B cell (primary cell): ENCODE results near the gene WDR90. TPM values are rescaled to one million over a fixed set of nuclear protein-coding genes. Genes with fewer than 3 reads are reported as not detected.

Experiments used
- ATAC-seq: fragments of 200-7000 bp; cut with Tn5 transposase; one replicate; pipeline ENCODE4 v1.10.0; 2021; ENCODE audit warnings: low read depth, mild to moderate bottlenecking, moderate number of reproducible peaks, moderate library complexity
- CTCF ChIA-PET: fragments of 350-600 bp; sonication (Branson Sonifier 250); formaldehyde crosslinking; loops from one replicate; lab custom pipeline; 2021; ENCODE audit warnings: antibody characterized with exemption, inconsistent platforms; lab: Charles Lee
- POLR2A ChIA-PET: fragments of 350-600 bp; sonication (Branson Sonifier 250); formaldehyde crosslinking; loops from one replicate; lab custom pipeline; 2021; ENCODE audit warnings: antibody characterized with exemption; lab: Charles Lee
- DNase-seq: peaks from one replicate; pipeline ENCODE4 v3.0.0; 2013
- H2AFZ ChIP-seq: 2 replicates; pipeline ENCODE4 v1.6.1; 2012; ENCODE audit warnings: mild to moderate bottlenecking, low read depth, low read length; ENCODE audit not compliant: insufficient read depth, poor library complexity, severe bottlenecking
- H3K27ac ChIP-seq, 2 donors: 1 replicate in 1 of 2; 2 replicates in 1 of 2; pipeline ENCODE4 v1.5.1; 2012 to 2013; ENCODE audit warnings: low read length in 2 of 2, mild to moderate bottlenecking in 2 of 2, moderate library complexity in 1 of 2
- H3K27me3 ChIP-seq, 4 experiments: fragments of 200-600 bp in 1 of 4; sonication (generic) in 1 of 4; replicated peaks in 1 of 4; 1 replicate in 2 of 4; 2 replicates in 2 of 4; pipeline versions ENCODE4 v1.6.1 to v1.7.0; 2013 to 2016; ENCODE audit warnings: low read length in 3 of 4, mild to moderate bottlenecking in 2 of 4, mixed read lengths in 1 of 4, moderate library complexity in 1 of 4; ENCODE audit not compliant: insufficient read depth in 4 of 4, control insufficient read depth in 3 of 4; ENCODE audit errors: control extremely low read depth in 1 of 4
- H3K36me3 ChIP-seq, 2 experiments: replicated peaks in 1 of 2; 1 replicate in 1 of 2; 2 replicates in 1 of 2; pipeline versions ENCODE4 v1.6.1 to v1.7.1; 2013; ENCODE audit warnings: low read length in 1 of 2; ENCODE audit not compliant: insufficient read depth in 2 of 2, control insufficient read depth in 1 of 2; ENCODE audit errors: control extremely low read depth in 1 of 2, extremely low read depth in 1 of 2
- H3K4me1 ChIP-seq, 2 donors: fragments of 200-600 bp in 1 of 2; sonication (generic) in 1 of 2; 1 replicate in 1 of 2; 2 replicates in 1 of 2; pipeline versions ENCODE4 v1.5.1 to v1.6.1; 2013 to 2017; ENCODE audit warnings: low read length in 2 of 2; ENCODE audit not compliant: control insufficient read depth in 2 of 2, insufficient read depth in 2 of 2
- H3K4me2 ChIP-seq: replicated peaks from 2 replicates; pipeline ENCODE3; 2012; ENCODE audit warnings: mild to moderate bottlenecking, low read depth, low read length; ENCODE audit not compliant: poor library complexity, severe bottlenecking
- H3K4me3 ChIP-seq, 5 experiments: fragments of 200-600 bp in 1 of 5; sonication (generic) in 1 of 5; 1 replicate in 3 of 5; 2 replicates in 2 of 5; pipeline versions ENCODE4 v1.5.1 to v1.7.0; 2011 to 2016; ENCODE audit warnings: low read length in 4 of 5, mild to moderate bottlenecking in 4 of 5, low read depth in 2 of 5, control low read depth in 1 of 5, moderate library complexity in 1 of 5; ENCODE audit not compliant: insufficient read depth in 1 of 5; ENCODE audit errors: control extremely low read depth in 1 of 5, extremely low read depth in 1 of 5
- H3K79me2 ChIP-seq: fragments of 200-600 bp; sonication (generic); one replicate; pipeline ENCODE4 v1.6.0; 2016; ENCODE audit warnings: low read length; ENCODE audit not compliant: control insufficient read depth, insufficient read depth
- H3K9ac ChIP-seq: fragments of 200-600 bp; sonication (generic); 2 replicates; pipeline ENCODE4 v1.6.1; 2017; ENCODE audit warnings: mild to moderate bottlenecking, low read length, moderate library complexity
- H3K9me3 ChIP-seq, 3 donors: one replicate each; pipeline versions ENCODE4 v1.6.1 to v1.7.1; 2013; ENCODE audit warnings: low read length in 2 of 3; ENCODE audit not compliant: control insufficient read depth in 2 of 3, insufficient read depth in 1 of 3; ENCODE audit errors: control extremely low read depth in 1 of 3
- H4K20me1 ChIP-seq: 2 replicates; pipeline ENCODE4 v1.6.0; 2012; ENCODE audit warnings: mild to moderate bottlenecking, low read length; ENCODE audit not compliant: insufficient read depth, control insufficient read depth, poor library complexity, severe bottlenecking
- H3K27ac Mint-ChIP-seq: one replicate; pipeline ENCODE4 v1.8.0; 2021; ENCODE audit warnings: mixed read lengths
- H3K27me3 Mint-ChIP-seq: one replicate; pipeline ENCODE4 v1.8.0; 2021; ENCODE audit warnings: mixed read lengths
- H3K4me1 Mint-ChIP-seq: one replicate; pipeline ENCODE4 v1.8.0; 2021; ENCODE audit warnings: mixed read lengths
- H3K4me3 Mint-ChIP-seq: one replicate; pipeline ENCODE4 v1.8.0; 2021; ENCODE audit warnings: mixed read lengths
- H3K9me3 Mint-ChIP-seq: one replicate; pipeline ENCODE4 v1.8.0; 2022; ENCODE audit warnings: mixed read lengths; ENCODE audit not compliant: insufficient read depth
- EZH2 ChIP-seq: IDR thresholded peaks from 2 replicates; pipeline ENCODE4 v1.6.1; 2012; ENCODE audit warnings: borderline replicate concordance, low read depth, mild to moderate bottlenecking, moderate library complexity, low read length; ENCODE audit not compliant: insufficient read depth, poor library complexity, severe bottlenecking
- WGBS: methylation state at CpG from one replicate; pipeline ENCODE4 v1.1.5; 2013; ENCODE audit warnings: missing lambda C conversion rate; ENCODE audit not compliant: insufficient coverage; 5-methylcytosine and 5-hydroxymethylcytosine counted together
- intact Hi-C: fragments of 100-400 bp; cut with micrococcal nuclease; formaldehyde crosslinking; loops from one replicate; pipeline ENCODE4 v1.10.0; 2022
- polyA plus RNA-seq: library from polyadenylated mRNA; depleted of rRNA; stranded (reverse); fragments of >200 nt; gene quantifications from 2 replicates; pipeline ENCODE4 v1.2.3, GENCODE V29; 2012
- total RNA-seq, 2 donors: library from RNA; stranded (reverse); fragments of 120-200 nt in 1 of 2; gene quantifications; 1 replicate in 1 of 2; 2 replicates in 1 of 2; pipeline versions ENCODE4 v1.2.3 to v1.2.4, GENCODE V29; 2013 to 2022
- TF ChIP-seq, protein P1 (sequence below): fragments of 200-600 bp; IDR thresholded peaks from one replicate; pipeline ENCODE4 v1.8.0; 2022; ENCODE audit warnings: antibody characterized with exemption, mild to moderate bottlenecking

The WDR90 gene
- total and polyA plus RNA-seq, 2 donors (not counting 1 experiment from before 2014, with no cell fraction given): 23.1 to 34.7 TPM

GRCh38 chr16:625977-626765 lies 23.0 kb upstream of the WDR90 start:
- Mint-ChIP-seq H3K9me3 (no peaks in the 10 kb centered on the region), H3K4me3 (no peak overlapping the region), H3K27me3 (no peaks in the 10 kb centered on the region), H3K4me1 (no peaks in the 10 kb centered on the region), H3K27ac (no peak overlapping the region)
- Histone ChIP-seq H3K79me2 (no peaks in the 10 kb centered on the region), H3K27ac (no peak overlapping the region), H4K20me1 (no peaks in the 10 kb centered on the region), H3K4me3 (no peak overlapping the region), H3K4me2 (no peak overlapping the region), H3K27me3 (no peaks in the 10 kb centered on the region), H2AFZ (no peak overlapping the region), H3K4me1 (no peaks in the 10 kb centered on the region), H3K9ac (no peak overlapping the region), H3K9me3 (no peaks in the 10 kb centered on the region), H3K36me3 (peaks cover 0 to 12% of the 10 kb centered on the region in 2 experiments)
- 95% methylated on average over 34 of the region's 35 CpGs for WGBS
- CTCF ChIA-PET: no interaction called here
- POLR2A ChIA-PET: no interaction called here
- TF ChIP-seq EZH2: no peak
- TF ChIP-seq, protein P1, sequence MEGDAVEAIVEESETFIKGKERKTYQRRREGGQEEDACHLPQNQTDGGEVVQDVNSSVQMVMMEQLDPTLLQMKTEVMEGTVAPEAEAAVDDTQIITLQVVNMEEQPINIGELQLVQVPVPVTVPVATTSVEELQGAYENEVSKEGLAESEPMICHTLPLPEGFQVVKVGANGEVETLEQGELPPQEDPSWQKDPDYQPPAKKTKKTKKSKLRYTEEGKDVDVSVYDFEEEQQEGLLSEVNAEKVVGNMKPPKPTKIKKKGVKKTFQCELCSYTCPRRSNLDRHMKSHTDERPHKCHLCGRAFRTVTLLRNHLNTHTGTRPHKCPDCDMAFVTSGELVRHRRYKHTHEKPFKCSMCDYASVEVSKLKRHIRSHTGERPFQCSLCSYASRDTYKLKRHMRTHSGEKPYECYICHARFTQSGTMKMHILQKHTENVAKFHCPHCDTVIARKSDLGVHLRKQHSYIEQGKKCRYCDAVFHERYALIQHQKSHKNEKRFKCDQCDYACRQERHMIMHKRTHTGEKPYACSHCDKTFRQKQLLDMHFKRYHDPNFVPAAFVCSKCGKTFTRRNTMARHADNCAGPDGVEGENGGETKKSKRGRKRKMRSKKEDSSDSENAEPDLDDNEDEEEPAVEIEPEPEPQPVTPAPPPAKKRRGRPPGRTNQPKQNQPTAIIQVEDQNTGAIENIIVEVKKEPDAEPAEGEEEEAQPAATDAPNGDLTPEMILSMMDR: no peak
- ATAC-seq (no peak), DNase-seq (no peak)
- intact Hi-C loops: no loop called here

DNA sequence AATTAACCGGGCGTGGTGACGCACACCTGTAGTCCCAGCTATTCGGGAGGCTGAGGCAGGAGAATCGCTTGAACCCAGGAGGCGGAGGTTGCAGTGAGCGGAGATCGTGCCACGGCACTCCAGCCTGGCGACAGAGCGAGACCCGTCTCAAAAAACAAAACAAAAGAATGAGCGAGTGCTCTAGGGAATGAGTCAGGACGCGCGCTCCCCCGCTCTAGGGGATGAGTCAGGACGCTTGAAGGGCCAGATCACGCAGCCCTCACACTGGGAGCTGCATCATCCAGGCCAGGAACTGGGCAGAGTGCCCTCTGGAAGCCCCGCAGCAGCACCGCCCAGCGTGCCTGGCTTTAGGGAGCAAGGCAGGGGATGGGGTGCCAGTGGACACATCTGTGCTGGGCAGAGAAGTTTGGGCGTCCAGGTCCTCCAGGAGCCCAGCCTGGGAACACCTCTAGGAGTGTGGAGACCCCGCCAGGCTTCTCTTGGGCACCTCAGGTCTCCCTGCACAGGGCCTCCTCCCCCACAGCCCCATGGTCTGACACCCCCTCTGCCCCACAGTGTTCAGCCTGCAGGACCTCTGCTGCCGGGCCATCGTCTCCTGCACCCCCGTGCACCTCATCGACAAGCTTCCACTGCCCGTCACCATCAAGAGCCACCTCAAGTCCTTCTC lies 22.2 kb upstream of the WDR90 start:
- no peak overlapping the region for H3K4me3 ChIP-seq
- no peak overlapping the region for H3K27ac Mint-ChIP-seq
- POLR2A ChIA-PET: no interaction called here
- 94% methylated on average over 29 of the region's 29 CpGs for WGBS
- no peaks in the 10 kb centered on the region for H3K9me3 ChIP-seq
- no peaks in the 10 kb centered on the region for H3K27me3 ChIP-seq
- no peak overlapping the region for H3K27ac ChIP-seq
- H3K4me2 ChIP-seq: no peak overlapping the region
- no peaks in the 10 kb centered on the region for H3K9me3 Mint-ChIP-seq
- H3K27me3 Mint-ChIP-seq: no peaks in the 10 kb centered on the region
- TF ChIP-seq EZH2: no peak
- TF ChIP-seq, protein P1: no peak
- ATAC-seq (no peak), DNase-seq (no peak)
- no peak overlapping the region for H3K4me3 Mint-ChIP-seq
- H4K20me1 ChIP-seq: no peaks in the 10 kb centered on the region
- no peak overlapping the region for H3K9ac ChIP-seq
- no peaks in the 10 kb centered on the region for H3K4me1 Mint-ChIP-seq
- H3K36me3 ChIP-seq: peaks cover 0 to 12% of the 10 kb centered on the region in 2 experiments
- H2AFZ ChIP-seq: no peak overlapping the region
- intact Hi-C loops: no loop called here
- no peaks in the 10 kb centered on the region for H3K79me2 ChIP-seq
- CTCF ChIA-PET: no interaction called here
- H3K4me1 ChIP-seq: no peaks in the 10 kb centered on the region
